GM23248 (cell line): ENCODE measurements around the gene CUL9.

Experiments used
- EZH2 ChIP-seq: fragments of 200-600 bp; sonication (generic); IDR thresholded peaks from 2 replicates; pipeline ENCODE4 v1.6.1; 2018; ENCODE audit warnings: antibody characterized with exemption, mild to moderate bottlenecking; ENCODE audit not compliant: insufficient read depth, poor library complexity, severe bottlenecking
- EZH2phosphoT487 ChIP-seq: fragments of 200-600 bp; sonication (generic); IDR thresholded peaks from 2 replicates; pipeline ENCODE4 v1.6.1; 2018; ENCODE audit warnings: antibody characterized with exemption, moderate library complexity, mild to moderate bottlenecking, low read depth; ENCODE audit not compliant: insufficient read depth

DNA sequence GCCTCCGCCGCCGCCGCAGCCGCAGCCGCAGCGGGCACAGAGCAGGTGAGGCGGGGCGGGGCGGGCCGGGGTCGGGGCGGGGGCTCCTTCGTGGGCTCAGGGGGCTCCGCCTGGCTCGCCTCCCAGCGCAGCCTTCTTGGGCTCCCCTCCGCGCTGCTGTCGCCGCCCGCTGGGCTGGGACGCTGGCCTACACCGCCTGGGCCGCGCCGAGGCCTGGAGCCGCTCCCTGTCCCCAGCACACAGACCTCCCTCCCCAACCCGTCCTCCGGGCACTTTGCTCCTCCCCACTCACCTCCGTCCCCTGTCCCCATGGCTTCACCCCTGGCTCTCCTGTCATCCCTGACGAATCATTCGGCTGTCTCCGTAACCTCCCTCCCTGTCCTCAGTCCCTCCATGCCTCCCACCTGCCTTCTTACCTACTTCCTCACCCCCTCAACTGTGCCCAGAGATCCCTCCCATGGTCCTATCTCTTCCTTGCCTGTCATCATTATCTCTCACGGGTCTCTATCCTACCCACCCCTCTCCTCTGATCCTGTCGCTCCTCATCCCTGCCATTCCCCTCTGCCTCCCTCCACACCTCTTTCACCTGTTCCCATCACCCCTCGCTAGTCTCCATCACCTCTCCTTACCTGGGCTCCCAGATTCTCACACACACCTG lies 61.8 kb downstream of the CUL9 start:
- TF ChIP-seq EZH2 (peak; percentile 44), EZH2phosphoT487 (0 out of 2 replicates have a peak, but pooled peaks have one; percentile 45)
